Sigmoid colon (tissue), 7 donors: Measurements from ENCODE around the gene SESN1. TPM values are rescaled to one million over a fixed set of nuclear protein-coding genes. Genes with fewer than 3 reads are reported as not detected.

ENCODE experiments used
- DNase-seq: peaks from one replicate; pipeline ENCODE4 v3.0.0-alpha.2; 2019
- H3K27ac ChIP-seq, 4 donors: fragments of 200-600 bp; sonication (generic); one replicate each; pipeline ENCODE4 v1.5.1; 2016 to 2019; ENCODE audit warnings: mild to moderate bottlenecking in 1 of 4
- H3K27me3 ChIP-seq, 3 donors: fragments of 200-600 bp; sonication (generic); one replicate each; pipeline ENCODE4 v1.5.1; 2019; ENCODE audit warnings: mild to moderate bottlenecking in 1 of 3
- H3K36me3 ChIP-seq, 4 donors: fragments of 200-600 bp; sonication (generic); one replicate each; pipeline ENCODE4 v1.5.1; 2016 to 2019
- H3K4me1 ChIP-seq, 4 donors: fragments of 200-600 bp; sonication (generic); one replicate each; pipeline ENCODE4 v1.5.1; 2017 to 2019
- H3K4me3 ChIP-seq, 4 donors: fragments of 200-600 bp; sonication (generic); one replicate each; pipeline ENCODE4 v1.5.1; 2017 to 2019; ENCODE audit warnings: mild to moderate bottlenecking in 2 of 4, moderate library complexity in 1 of 4
- H3K9me3 ChIP-seq, 4 donors: fragments of 200-600 bp in 3 of 4; sonication (generic) in 3 of 4; one replicate each; pipeline versions ENCODE4 v1.5.1 to v1.6.1; 2013 to 2019
- EP300 ChIP-seq, 4 donors: sonication (generic); formaldehyde crosslinking; IDR thresholded peaks; one replicate each; pipeline ENCODE4 v1.6.1; 2017; ENCODE audit warnings: antibody characterized with exemption in 4 of 4
- POLR2A ChIP-seq, 2 donors: fragments of 450-650 bp; IDR thresholded peaks; one replicate each; pipeline ENCODE4 v1.6.1; 2016; ENCODE audit warnings: antibody characterized with exemption in 2 of 2, mild to moderate bottlenecking in 2 of 2, moderate library complexity in 2 of 2
- POLR2AphosphoS5 ChIP-seq, 4 donors: sonication (generic); formaldehyde crosslinking; IDR thresholded peaks; one replicate each; pipeline ENCODE4 v1.6.1; 2017; ENCODE audit warnings: antibody characterized with exemption in 4 of 4
- WGBS, 2 donors: extraction: QIAGEN DNeasy Blood & Tissue Kit; methylation state at CpG; one replicate each; pipeline ENCODE4 v1.1.7; 2013; 5-methylcytosine and 5-hydroxymethylcytosine counted together
- intact Hi-C: fragments of 100-400 bp; cut with DNase I; formaldehyde crosslinking; loops from one replicate; pipeline ENCODE4 v1.15.1; 2023
- polyA plus RNA-seq, 3 donors: library from polyadenylated mRNA; stranded (reverse); fragments of 200-250 nt; gene quantifications; one replicate each; pipeline ENCODE4 v1.2.3, GENCODE V29; 2013
- total RNA-seq, 4 donors: library from RNA; depleted of rRNA; stranded (reverse); fragments of >200 nt; gene quantifications; one replicate each; pipeline ENCODE4 v1.1.0, GENCODE V29; 2016
- TF ChIP-seq, protein P1 (sequence below), 4 experiments: fragments of 450-650 bp in 3 of 4; fragments of 200-600 bp in 1 of 4; IDR thresholded peaks; one replicate each; pipeline ENCODE4 v1.5.1; 2016 to 2019; ENCODE audit warnings: antibody characterized with exemption in 4 of 4, mild to moderate bottlenecking in 3 of 4, moderate library complexity in 2 of 4
- donor health status: healthy with polysubstance abuse.
- donor health status: Bipolar disorder and iron deficiency.
- donor health status: healthy.

SESN1 gene
- total and polyA plus RNA-seq, 7 donors, result 18.3 to 144 (median 63.0) TPM

- H3K4me1 ChIP-seq, result peaks cover 0 to 6% (median 3%) of the 10 kb centered on the region in 4 donors
- no peak overlapping the region for H3K4me3 ChIP-seq
- H3K27ac ChIP-seq, result no peak overlapping the region
- WGBS, 2 donors, result 95 to 99% methylated on average over 3 of the region's 3 CpGs
- H3K36me3 ChIP-seq, result peaks cover 25 to 99% (median 48%) of the 10 kb centered on the region in 4 donors
- DNase-seq, result no peak
- H3K27me3 ChIP-seq, result no peaks in the 10 kb centered on the region
- TF ChIP-seq POLR2A (IDR thresholded peaks at IDR 0.05), result no peak
- no peaks in the 10 kb centered on the region for H3K9me3 ChIP-seq
- intact Hi-C loops, result no loop called here
Observed at GRCh38 chr6:108993876-108994275, 100.8 kb downstream of the SESN1 start.

DNA sequence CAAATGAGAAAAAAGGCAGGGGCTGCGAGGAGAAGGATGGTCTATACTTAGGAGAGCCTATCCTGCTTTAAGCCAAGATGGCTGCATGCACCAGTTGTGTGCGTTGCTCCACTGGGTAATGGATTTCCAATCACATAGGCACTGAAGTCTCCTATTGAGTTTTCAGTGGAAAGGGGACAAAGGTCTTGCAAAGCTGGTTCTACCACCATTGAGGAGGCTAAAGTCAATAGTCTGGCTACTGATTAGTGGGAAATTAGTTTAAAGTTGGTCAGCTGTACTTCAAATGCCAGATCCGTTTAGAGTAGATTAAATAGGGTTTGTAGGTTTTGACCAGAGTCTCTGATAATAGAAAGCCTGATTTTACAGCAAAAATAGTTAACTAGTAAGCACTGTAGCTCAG is 104.9 kb downstream of the SESN1 start:
- TF ChIP-seq POLR2AphosphoS5 (IDR thresholded peaks at IDR 0.05), result peak in 1 of 4 donors; percentile 9
- TF ChIP-seq, protein P1, sequence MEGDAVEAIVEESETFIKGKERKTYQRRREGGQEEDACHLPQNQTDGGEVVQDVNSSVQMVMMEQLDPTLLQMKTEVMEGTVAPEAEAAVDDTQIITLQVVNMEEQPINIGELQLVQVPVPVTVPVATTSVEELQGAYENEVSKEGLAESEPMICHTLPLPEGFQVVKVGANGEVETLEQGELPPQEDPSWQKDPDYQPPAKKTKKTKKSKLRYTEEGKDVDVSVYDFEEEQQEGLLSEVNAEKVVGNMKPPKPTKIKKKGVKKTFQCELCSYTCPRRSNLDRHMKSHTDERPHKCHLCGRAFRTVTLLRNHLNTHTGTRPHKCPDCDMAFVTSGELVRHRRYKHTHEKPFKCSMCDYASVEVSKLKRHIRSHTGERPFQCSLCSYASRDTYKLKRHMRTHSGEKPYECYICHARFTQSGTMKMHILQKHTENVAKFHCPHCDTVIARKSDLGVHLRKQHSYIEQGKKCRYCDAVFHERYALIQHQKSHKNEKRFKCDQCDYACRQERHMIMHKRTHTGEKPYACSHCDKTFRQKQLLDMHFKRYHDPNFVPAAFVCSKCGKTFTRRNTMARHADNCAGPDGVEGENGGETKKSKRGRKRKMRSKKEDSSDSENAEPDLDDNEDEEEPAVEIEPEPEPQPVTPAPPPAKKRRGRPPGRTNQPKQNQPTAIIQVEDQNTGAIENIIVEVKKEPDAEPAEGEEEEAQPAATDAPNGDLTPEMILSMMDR (IDR thresholded peaks at IDR 0.05), result no peak
- peaks cover 22 to 96% (median 58%) of the 10 kb centered on the region in 4 donors for H3K36me3 ChIP-seq
- H3K9me3 ChIP-seq, result no peaks in the 10 kb centered on the region
- no peak for DNase-seq
- intact Hi-C loops, result no loop called here
- peaks cover 0 to 11% (median 9%) of the 10 kb centered on the region in 4 donors for H3K4me1 ChIP-seq
- no peak overlapping the region for H3K27ac ChIP-seq
- H3K27me3 ChIP-seq, result no peaks in the 10 kb centered on the region
- H3K4me3 ChIP-seq, result no peak overlapping the region
- WGBS, 2 donors, result 45 to 82% methylated on average over 3 of the region's 3 CpGs

- H3K27me3 ChIP-seq, result no peaks in the 10 kb centered on the region
- TF ChIP-seq POLR2AphosphoS5 (IDR thresholded peaks at IDR 0.05), result no peak
- TF ChIP-seq EP300 (IDR thresholded peaks at IDR 0.05), result no peak
- TF ChIP-seq, protein P1 (IDR thresholded peaks at IDR 0.05), result no peak
- no peak for TF ChIP-seq POLR2A (IDR thresholded peaks at IDR 0.05)
- intact Hi-C loops, result no loop called here
- peaks cover 22 to 87% (median 54%) of the 10 kb centered on the region in 4 donors for H3K36me3 ChIP-seq
- H3K9me3 ChIP-seq, result no peaks in the 10 kb centered on the region
- H3K4me3 ChIP-seq, result no peak overlapping the region
- H3K4me1 ChIP-seq, result peaks cover 0 to 11% (median 9%) of the 10 kb centered on the region in 4 donors
- H3K27ac ChIP-seq, result no peak overlapping the region
- DNase-seq, result no peak
- 95% methylated on average over 5 of the region's 5 CpGs for WGBS, 2 donors
Observed at GRCh38 chr6:108988765-108989164, 105.9 kb downstream of the SESN1 start.

GRCh38 chr6:108988296-108988695 is 106.3 kb downstream of the SESN1 start:
- Histone ChIP-seq H3K27me3 (no peaks in the 10 kb centered on the region), H3K9me3 (no peaks in the 10 kb centered on the region), H3K27ac (no peak overlapping the region), H3K4me1 (peaks cover 0 to 11% (median 9%) of the 10 kb centered on the region in 4 donors), H3K36me3 (peaks cover 22 to 82% (median 50%) of the 10 kb centered on the region in 4 donors), H3K4me3 (no peak overlapping the region)
- DNase-seq, result no peak
- WGBS, 2 donors, result 59 to 78% methylated on average over 3 of the region's 3 CpGs
- TF ChIP-seq POLR2AphosphoS5 (IDR thresholded peaks at IDR 0.05) (no peak), EP300 (IDR thresholded peaks at IDR 0.05) (no peak), POLR2A (IDR thresholded peaks at IDR 0.05) (no peak)
- TF ChIP-seq, protein P1 (IDR thresholded peaks at IDR 0.05), result no peak
- intact Hi-C loops, result no loop called here

DNA sequence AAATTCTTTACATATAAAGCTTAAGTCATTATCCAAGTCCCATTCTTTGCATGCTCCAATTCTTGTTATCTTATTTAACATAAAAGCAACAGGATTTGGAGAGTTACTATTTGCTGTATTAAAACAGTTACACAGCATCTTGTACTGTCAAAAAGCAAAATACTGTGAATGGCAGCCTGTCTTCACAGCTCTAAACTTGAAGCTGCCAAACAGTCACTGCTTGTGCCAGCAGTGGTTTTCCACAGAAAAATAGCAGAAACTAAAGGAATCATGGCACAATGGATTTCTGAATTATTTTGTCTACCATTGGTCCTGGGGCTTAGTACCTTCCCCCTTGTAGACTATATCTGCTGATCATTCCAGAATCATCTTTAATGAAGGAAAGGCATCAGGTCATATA is 107.5 kb downstream of the SESN1 start:
- Histone ChIP-seq H3K4me3 (no peak overlapping the region), H3K27me3 (no peaks in the 10 kb centered on the region), H3K36me3 (peaks cover 15 to 71% (median 41%) of the 10 kb centered on the region in 4 donors), H3K9me3 (no peaks in the 10 kb centered on the region), H3K4me1 (peaks cover 0 to 11% (median 9%) of the 10 kb centered on the region in 4 donors), H3K27ac (no peak overlapping the region)
- TF ChIP-seq POLR2A (IDR thresholded peaks at IDR 0.05), result no peak
- TF ChIP-seq, protein P1 (IDR thresholded peaks at IDR 0.05), result no peak
- TF ChIP-seq POLR2AphosphoS5 (IDR thresholded peaks at IDR 0.05), result no peak
- no peak for TF ChIP-seq EP300 (IDR thresholded peaks at IDR 0.05)
- DNase-seq, result no peak
- intact Hi-C loops, result no loop called here
